NCI-H345 treated with DMSO at 0.1 percent for 48 hours (cell line): ENCODE measurements around the gene OR5M10.
"Not testable (repeated sequence)": the region's sequence is repeated elsewhere in the genome, so short reads cannot be mapped to it uniquely, and the experiment has no call there.

Experiments
- DNase-seq: peaks from one replicate; lab custom pipeline; 2025; ENCODE audit not compliant: unreplicated experiment; lab: John Stamatoyannopoulos, UW

OR5M10 gene

DNA sequence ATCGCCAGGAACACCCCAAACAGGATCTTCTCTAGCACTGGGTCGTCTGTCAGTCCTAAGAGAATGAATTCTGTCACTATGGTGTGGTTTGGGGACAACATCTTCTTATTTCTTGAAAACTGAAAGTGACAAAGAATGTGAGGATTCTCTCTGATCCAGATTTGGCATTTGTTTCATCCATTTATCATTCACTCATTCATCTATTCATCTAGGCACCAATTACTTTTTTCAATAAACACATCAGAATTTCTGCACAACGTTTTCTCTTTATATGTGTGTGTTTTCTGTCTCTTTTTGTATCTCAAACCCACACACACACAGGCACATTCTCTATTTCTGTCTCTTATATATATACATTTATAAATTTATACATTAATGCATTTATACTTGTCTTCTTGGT is at the start of gene OR5M10:
OR5M10 (minus strand) TSS at position 101 of the 400 bp plus-strand sequence; CDS start at position 101, 0 bp downstream.
- DNase-seq = no peak

DNA sequence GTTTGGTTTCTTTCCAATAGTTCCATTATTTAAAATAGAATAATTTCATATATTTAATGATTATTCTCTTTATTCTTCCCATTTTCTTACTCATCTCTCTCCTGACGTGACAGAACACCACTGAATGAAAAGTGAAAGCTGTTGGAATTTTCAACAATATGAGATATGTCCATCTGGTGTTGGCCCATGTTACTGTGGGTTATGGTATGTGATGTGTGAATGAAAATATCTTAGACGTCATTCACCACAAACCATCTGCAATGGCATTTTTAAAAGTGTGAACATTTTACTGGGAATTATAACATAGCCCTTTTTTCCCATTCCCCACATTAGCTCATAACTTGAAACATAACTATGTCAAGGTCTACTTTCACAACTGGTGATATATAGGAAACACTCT is 48.4 kb upstream of the OR5M10 start:
- DNase-seq = no peak

DNA sequence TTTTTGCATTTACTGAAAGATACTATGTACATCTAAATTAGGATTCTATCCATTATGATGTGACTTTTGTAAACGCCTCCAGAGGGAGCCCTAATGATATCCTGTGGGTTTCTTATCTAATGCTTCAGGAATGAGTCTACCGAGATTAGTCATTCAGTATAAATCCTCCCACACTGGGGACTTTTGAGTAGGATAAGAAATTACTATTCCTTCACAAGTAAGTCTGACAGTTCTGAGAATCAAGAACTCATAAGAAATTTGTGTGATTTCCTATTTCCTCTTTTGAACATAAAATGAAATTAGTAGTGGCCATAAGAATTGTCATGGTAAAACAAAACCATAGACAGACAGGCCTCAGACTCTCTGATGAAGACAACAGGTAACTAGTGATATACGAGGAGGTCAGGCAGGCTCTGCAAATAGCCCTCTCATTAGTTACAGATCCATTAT is 47.2 kb upstream of the OR5M10 start:
- no peak for DNase-seq

DNA sequence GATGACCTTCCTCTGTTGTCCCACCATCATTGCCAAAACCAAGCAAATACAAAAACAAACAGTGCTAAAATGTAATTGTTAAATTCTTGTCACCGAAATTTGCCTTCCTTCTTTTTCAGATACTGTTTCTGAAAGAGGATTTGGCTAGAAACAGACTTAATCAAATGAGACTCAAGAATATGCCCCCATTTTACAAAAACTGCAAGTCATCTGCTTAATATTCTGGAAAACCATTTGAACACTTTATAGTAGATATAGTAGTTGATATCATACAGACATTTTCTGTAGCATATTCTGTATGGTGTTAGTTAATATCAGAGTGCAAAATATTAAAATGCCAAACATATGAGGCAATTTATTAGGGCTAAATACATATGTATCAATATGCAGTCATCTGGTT is 33.7 kb upstream of the OR5M10 start:
- no peak for DNase-seq

DNA sequence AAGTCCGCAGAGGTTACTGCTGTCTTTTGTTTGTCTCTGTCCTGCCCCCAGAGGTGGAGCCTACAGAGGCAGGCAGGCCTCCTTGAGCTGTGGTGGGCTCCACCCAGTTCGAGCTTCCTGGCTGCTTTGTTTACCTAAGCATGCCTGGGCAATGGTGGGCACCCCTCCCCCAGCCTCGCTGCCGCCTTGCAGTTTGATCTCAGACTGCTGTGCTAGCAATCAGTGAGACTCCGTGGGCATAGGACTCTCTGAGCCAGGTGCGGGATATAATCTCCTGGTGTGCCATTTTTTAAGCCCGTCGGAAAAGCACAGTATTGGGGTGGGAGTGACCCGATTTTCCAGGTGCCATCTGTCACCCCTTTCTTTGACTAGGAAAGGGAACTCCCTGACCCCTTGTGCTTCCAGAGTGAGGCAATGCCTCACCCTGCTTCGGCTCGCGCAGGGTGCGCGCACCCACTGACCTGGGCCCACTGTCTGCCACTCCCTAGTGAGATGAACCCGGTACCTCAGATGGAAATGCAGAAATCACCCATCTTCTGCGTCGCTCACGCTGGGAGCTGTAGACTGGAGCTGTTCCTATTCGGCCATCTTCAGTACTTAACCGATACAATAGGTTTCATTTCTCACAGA is 14.7 kb upstream of the OR5M10 start:
- not testable (repeated sequence) for DNase-seq

DNA sequence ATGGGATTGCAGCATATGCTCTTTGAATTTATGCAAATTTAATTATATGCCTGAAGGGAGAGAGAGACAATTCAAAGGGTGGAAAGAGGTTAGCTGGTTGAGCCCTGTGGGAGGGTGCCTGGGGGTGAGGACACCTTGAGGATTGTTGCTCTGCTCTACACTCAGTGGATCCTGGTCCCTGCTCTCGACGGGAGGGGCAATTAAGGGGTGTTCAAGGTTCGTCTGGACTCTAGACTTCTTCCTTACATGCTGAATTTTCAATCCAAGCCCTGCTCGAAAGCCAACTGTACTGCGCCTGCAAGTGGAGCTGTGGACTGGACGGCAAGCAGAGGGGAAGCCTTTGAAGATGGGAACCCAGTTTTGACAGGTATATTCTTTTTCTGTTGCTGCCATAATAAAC is 18.9 kb downstream of the OR5M10 start:
- no peak for DNase-seq

DNA sequence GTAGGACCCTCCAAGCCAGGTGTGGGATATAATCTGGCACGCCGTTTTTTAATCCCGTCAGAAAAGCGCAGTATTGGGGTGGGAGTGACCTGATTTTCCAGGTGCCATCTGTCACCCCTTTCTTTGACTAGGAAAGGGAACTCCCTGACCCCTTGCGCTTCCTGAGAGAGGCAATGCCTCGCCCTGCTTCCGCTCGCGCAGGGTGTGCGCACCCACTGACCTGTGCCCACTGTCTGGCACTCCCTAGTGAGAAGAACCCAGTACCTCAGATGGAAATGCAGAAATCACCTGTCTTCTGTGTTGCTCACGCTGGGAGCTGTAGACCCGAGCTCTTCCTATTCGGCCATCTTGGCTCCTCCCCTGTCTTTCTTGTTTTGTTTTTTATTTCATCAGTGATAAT is 22.8 kb downstream of the OR5M10 start:
- not testable (repeated sequence) for DNase-seq

DNA sequence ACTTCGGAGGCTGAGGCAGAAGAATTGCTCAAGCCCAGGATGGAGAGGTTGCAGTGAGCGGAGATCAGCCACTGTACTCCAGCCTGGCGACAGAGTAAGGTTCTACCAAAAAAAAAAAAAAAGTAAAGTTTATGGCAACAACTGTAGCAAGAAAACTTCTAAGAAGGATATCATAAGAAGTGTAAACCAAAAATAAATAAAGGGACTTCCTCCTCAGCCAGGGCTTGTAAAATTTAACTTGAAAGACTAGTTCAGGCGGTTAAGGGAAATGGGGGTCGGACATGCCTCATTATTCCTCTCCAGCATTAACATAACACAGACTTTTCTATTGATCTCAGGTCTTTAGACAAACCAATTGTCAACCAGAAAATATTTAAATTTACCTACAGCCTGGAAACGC is 32.0 kb downstream of the OR5M10 start:
- no peak for DNase-seq

DNA sequence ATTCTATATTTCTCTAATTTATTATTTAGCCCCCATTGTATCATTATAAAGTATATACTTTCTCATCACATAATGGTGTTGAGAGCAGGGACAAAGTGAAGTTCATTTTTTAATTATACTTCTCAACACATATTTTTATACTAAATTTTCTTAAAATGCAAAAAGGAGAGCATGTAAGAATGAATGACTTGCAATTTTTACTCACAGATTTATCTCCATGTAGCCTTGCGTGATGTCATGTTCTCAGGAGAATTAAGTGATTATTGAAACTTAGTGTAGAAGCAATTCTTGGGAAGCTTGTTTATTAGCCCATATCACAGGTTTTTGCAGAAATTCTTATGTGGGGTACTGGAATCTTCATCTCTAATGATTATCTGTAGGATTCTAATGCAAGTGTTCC is 33.8 kb downstream of the OR5M10 start:
- DNase-seq = no peak

DNA sequence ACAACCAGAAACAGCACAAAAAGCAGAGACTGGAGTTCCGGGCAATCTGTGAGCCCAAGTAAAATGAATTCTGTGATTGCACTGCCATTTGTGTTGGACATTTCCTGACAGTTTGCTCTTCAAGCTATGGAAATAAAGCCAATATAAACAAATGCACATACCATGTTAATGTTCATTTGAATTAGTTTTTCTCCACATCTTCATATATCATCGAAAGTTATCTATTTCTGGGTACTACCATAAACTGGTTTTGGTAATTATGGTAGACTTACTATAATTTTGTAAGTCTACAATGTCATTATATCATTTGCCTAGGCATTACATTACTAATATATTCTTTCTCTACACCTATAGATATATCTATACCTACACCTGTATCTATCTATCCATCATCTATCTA is 34.4 kb downstream of the OR5M10 start, which contains the start of gene OR5M11:
OR5M11 (minus strand) TSS at position 101 of the 400 bp plus-strand sequence; CDS start at position 101, 0 bp downstream.
- DNase-seq = no peak

DNA sequence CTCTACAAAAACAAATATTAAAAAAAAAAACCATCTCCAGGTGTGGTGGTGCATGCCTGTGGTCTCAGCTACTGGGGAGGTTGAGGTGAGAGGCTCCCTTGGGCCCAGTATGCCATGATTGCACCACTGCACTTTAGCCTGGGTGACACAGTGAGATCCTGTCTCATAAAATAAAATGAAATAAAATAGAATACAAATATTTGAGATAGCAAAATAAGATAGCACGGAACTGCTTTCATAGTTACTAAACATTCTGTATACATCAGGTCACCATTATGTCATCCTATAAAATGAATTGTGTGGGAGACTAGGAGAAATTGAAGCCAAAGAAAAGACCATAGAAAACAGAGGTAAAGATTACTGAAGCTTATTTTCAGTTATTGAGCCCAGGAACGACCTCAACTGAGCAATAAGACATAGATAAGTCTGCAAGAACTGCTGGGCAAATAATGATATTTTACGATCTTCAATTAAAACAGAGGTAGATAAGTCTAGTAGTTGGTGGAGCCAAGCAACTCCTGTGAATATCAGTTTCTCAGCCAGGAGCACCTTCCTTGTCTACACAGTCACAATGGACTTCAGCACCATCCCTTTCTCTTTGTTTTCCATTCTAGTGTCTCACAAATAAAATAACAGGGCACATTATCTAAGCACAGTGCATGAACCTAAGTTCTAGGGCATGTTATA is 44.3 kb downstream of the OR5M10 start:
- no peak for DNase-seq

DNA sequence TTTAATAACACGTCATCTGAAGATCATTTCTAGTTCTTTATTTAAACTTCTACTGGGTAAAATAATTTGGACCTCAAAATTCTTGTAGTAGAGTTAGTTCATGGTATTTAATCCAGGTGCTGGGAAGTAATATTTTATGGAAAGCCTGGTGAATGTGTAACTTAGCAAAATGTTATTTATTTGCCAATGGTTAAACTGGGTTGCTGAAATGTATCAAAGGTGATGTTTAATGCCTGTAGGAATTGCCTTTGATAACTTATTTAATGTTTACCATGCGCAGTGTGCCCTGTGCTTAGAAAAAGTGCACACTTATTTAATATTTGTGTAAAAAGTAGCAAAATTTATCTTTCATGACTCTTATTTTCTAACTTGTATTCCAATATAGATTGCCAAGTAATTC is 45.7 kb downstream of the OR5M10 start:
- no peak for DNase-seq
